ENCODE data around the gene MEF2A.

- no peak for TF ChIP-seq SUZ12 (IDR thresholded peaks at IDR 0.05; ENCODE audit: extremely low read depth, insufficient read depth, insufficient read length)
- TF ChIP-seq ZNF274 (IDR thresholded peaks at IDR 0.05; ENCODE audit: low read depth, low read length), result no peak
Measured at GRCh38 chr15:99692825-99693224, 127.0 kb downstream of the MEF2A start.

Data from NT2/D1 (cell line).